ENCODE measurements around the gene ULK1. TPM values are rescaled to one million over a fixed set of nuclear protein-coding genes. Genes with fewer than 3 reads are reported as not detected.

ULK1 gene
- total and polyA plus RNA-seq, 4 experiments from 2014 or later: 0.08 to 55.7 (median 23.8) TPM

- peaks cover 9% of the 10 kb centered on the region for H3K4me1 ChIP-seq (ENCODE audit: insufficient read depth, low read length)
- DNase-seq: peak in 1 of 5 donors; percentile 32
- intact Hi-C loops (cut with micrococcal nuclease): no loop called here
- H3K9me3 Mint-ChIP-seq: peaks cover 0 to 1% (median 0%) of the 10 kb centered on the region in 8 donors
- H3K4me3 Mint-ChIP-seq: peak overlapping the region; percentile 84 to 93 (median 89)
- no peaks in the 10 kb centered on the region for H3K27me3 ChIP-seq (ENCODE audit: insufficient read depth, low read length)
- H3K36me3 Mint-ChIP-seq: peaks cover 0 to 7% of the 10 kb centered on the region in 2 donors
- no peaks in the 10 kb centered on the region for H3K9me3 ChIP-seq (ENCODE audit: control insufficient read depth in 1 of 2, low read length in 2 of 2)
- H3K27ac ChIP-seq (ENCODE audit: low read depth, low read length): peak overlapping the region; percentile 52
- ChIA-PET CTCF (ENCODE audit: partially characterized antibody) (no interaction called here), POLR2A (ENCODE audit: partially characterized antibody) (interaction anchor here (1.1 to 3.7 kb wide), 4 partner anchors 11 to 54 kb away, joined by 3 to 28 read pairs (median 4); partner anchors contain the start of genes EP400 and PUS1)
- peak overlapping the region; percentile 62 to 69 for H3K4me3 ChIP-seq (ENCODE audit: low read length in 2 of 2)
- peaks cover 6 to 41% (median 20%) of the 10 kb centered on the region in 4 donors for H3K4me1 Mint-ChIP-seq
- no peaks in the 10 kb centered on the region for H3K27me3 Mint-ChIP-seq
- H3K27ac Mint-ChIP-seq: peak overlapping the region; percentile 76 to 94 (median 86)
- H3K36me3 ChIP-seq (ENCODE audit: insufficient read depth, low read length): no peaks in the 10 kb centered on the region
Measured at GRCh38 chr12:131895640-131896079, 1.2 kb downstream of the ULK1 start.

- H3K27ac Mint-ChIP-seq: peak overlapping the region in 5 of 7 donors; percentile 12 to 94 (median 85)
- no peaks in the 10 kb centered on the region for H3K36me3 ChIP-seq (ENCODE audit: insufficient read depth, low read length)
- H3K4me1 ChIP-seq (ENCODE audit: insufficient read depth, low read length): peaks cover 9% of the 10 kb centered on the region
- intact Hi-C loops (cut with micrococcal nuclease): no loop called here
- peaks cover 6 to 41% (median 20%) of the 10 kb centered on the region in 4 donors for H3K4me1 Mint-ChIP-seq
- peaks cover 0 to 1% (median 0%) of the 10 kb centered on the region in 8 donors for H3K9me3 Mint-ChIP-seq
- peak; percentile 54 to 69 (median 64) for DNase-seq
- H3K9me3 ChIP-seq (ENCODE audit: control insufficient read depth in 1 of 2, low read length in 2 of 2): no peaks in the 10 kb centered on the region
- no peaks in the 10 kb centered on the region for H3K27me3 ChIP-seq (ENCODE audit: insufficient read depth, low read length)
- peak overlapping the region; percentile 23 to 62 for H3K4me3 ChIP-seq (ENCODE audit: low read length in 2 of 2)
- CTCF ChIA-PET (ENCODE audit: partially characterized antibody): interaction anchor here (1.1 kb wide), 1 partner anchor 46 kb away, joined by 3 read pairs; no protein-coding TSS in a partner anchor
- POLR2A ChIA-PET (ENCODE audit: partially characterized antibody): interaction anchor here (1.1 to 3.7 kb wide), 4 partner anchors 11 to 53 kb away, joined by 3 to 28 read pairs (median 4); partner anchors contain the start of genes EP400 and PUS1
- peak overlapping the region; percentile 38 to 93 (median 88) for H3K4me3 Mint-ChIP-seq
- H3K27ac ChIP-seq (ENCODE audit: low read depth, low read length): peak overlapping the region; percentile 52
- peaks cover 0 to 7% of the 10 kb centered on the region in 2 donors for H3K36me3 Mint-ChIP-seq
- no peaks in the 10 kb centered on the region for H3K27me3 Mint-ChIP-seq
Measured at GRCh38 chr12:131896080-131896810, 1.8 kb downstream of the ULK1 start.

GRCh38 chr12:131896811-131897270 is 2.4 kb downstream of the ULK1 start:
- Mint-ChIP-seq H3K27me3 (no peaks in the 10 kb centered on the region), H3K36me3 (peaks cover 0 to 7% of the 10 kb centered on the region in 2 donors), H3K4me1 (peaks cover 6 to 41% (median 20%) of the 10 kb centered on the region in 4 donors), H3K4me3 (peak overlapping the region; percentile 38 to 93 (median 80)), H3K9me3 (peaks cover 0 to 1% (median 0%) of the 10 kb centered on the region in 8 donors), H3K27ac (peak overlapping the region in 3 of 7 donors; percentile 30 to 84 (median 50))
- Histone ChIP-seq H3K36me3 (ENCODE audit: insufficient read depth, low read length) (no peaks in the 10 kb centered on the region), H3K9me3 (ENCODE audit: control insufficient read depth in 1 of 2, low read length in 2 of 2) (no peaks in the 10 kb centered on the region), H3K27me3 (ENCODE audit: insufficient read depth, low read length) (no peaks in the 10 kb centered on the region), H3K4me3 (ENCODE audit: low read length in 2 of 2) (peak overlapping the region in 1 of 2 donors; percentile 62), H3K4me1 (ENCODE audit: insufficient read depth, low read length) (peaks cover 9% of the 10 kb centered on the region), H3K27ac (ENCODE audit: low read depth, low read length) (peak overlapping the region; percentile 52)
- ChIA-PET POLR2A (ENCODE audit: partially characterized antibody) (interaction anchor here (1.1 to 3.7 kb wide), 4 partner anchors 10 to 53 kb away, joined by 3 to 28 read pairs (median 4); partner anchors contain the start of genes EP400 and PUS1), CTCF (ENCODE audit: partially characterized antibody) (interaction anchor here (1.1 kb wide), 1 partner anchor 47 kb away, joined by 3 read pairs; no protein-coding TSS in a partner anchor)
- DNase-seq: no peak
- intact Hi-C loops (cut with micrococcal nuclease): no loop called here

- ChIA-PET POLR2A (ENCODE audit: partially characterized antibody) (interaction anchor here (3.7 kb wide), 1 partner anchor 32 kb away, joined by 28 read pairs; the partner anchor contains the start of gene PUS1), CTCF (ENCODE audit: partially characterized antibody) (interaction anchor here (1.1 kb wide), 1 partner anchor 47 kb away, joined by 3 read pairs; no protein-coding TSS in a partner anchor)
- Histone ChIP-seq H3K4me3 (ENCODE audit: low read length in 2 of 2) (no peak overlapping the region), H3K36me3 (ENCODE audit: insufficient read depth, low read length) (no peaks in the 10 kb centered on the region), H3K27me3 (ENCODE audit: insufficient read depth, low read length) (no peaks in the 10 kb centered on the region), H3K9me3 (ENCODE audit: control insufficient read depth in 1 of 2, low read length in 2 of 2) (no peaks in the 10 kb centered on the region), H3K27ac (ENCODE audit: low read depth, low read length) (no peak overlapping the region), H3K4me1 (ENCODE audit: insufficient read depth, low read length) (peaks cover 9% of the 10 kb centered on the region)
- DNase-seq: no peak
- H3K27ac Mint-ChIP-seq: peak overlapping the region in 2 of 7 donors; percentile 30 to 55
- peaks cover 0 to 1% (median 0%) of the 10 kb centered on the region in 8 donors for H3K9me3 Mint-ChIP-seq
- H3K4me3 Mint-ChIP-seq: peak overlapping the region; percentile 21 to 93 (median 46)
- intact Hi-C loops (cut with micrococcal nuclease): no loop called here
- H3K36me3 Mint-ChIP-seq: peaks cover 0 to 7% of the 10 kb centered on the region in 2 donors
- H3K4me1 Mint-ChIP-seq: peaks cover 6 to 44% (median 20%) of the 10 kb centered on the region in 4 donors
- H3K27me3 Mint-ChIP-seq: no peaks in the 10 kb centered on the region
Measured at GRCh38 chr12:131897276-131897675, 2.9 kb downstream of the ULK1 start.

- CTCF ChIA-PET (ENCODE audit: partially characterized antibody): no interaction called here
- Mint-ChIP-seq H3K36me3 (peaks cover 0 to 7% of the 10 kb centered on the region in 2 donors), H3K27ac (peak overlapping the region in 3 of 7 donors; percentile 55 to 63 (median 55)), H3K9me3 (no peaks in the 10 kb centered on the region), H3K27me3 (no peaks in the 10 kb centered on the region), H3K4me3 (peak overlapping the region in 7 of 8 donors; percentile 4 to 62 (median 32)), H3K4me1 (peaks cover 6 to 47% (median 20%) of the 10 kb centered on the region in 4 donors)
- Histone ChIP-seq H3K27me3 (ENCODE audit: insufficient read depth, low read length) (no peaks in the 10 kb centered on the region), H3K36me3 (ENCODE audit: insufficient read depth, low read length) (no peaks in the 10 kb centered on the region), H3K27ac (ENCODE audit: low read depth, low read length) (no peak overlapping the region), H3K4me1 (ENCODE audit: insufficient read depth, low read length) (peaks cover 9% of the 10 kb centered on the region), H3K9me3 (ENCODE audit: control insufficient read depth in 1 of 2, low read length in 2 of 2) (no peaks in the 10 kb centered on the region), H3K4me3 (ENCODE audit: low read length in 2 of 2) (no peak overlapping the region)
- intact Hi-C loops (cut with micrococcal nuclease): no loop called here
- POLR2A ChIA-PET (ENCODE audit: partially characterized antibody): interaction anchor here (3.7 kb wide), 1 partner anchor 31 kb away, joined by 28 read pairs; the partner anchor contains the start of gene PUS1
- no peak for DNase-seq
Measured at GRCh38 chr12:131897875-131898274, 3.5 kb downstream of the ULK1 start.

- Mint-ChIP-seq H3K9me3 (no peaks in the 10 kb centered on the region), H3K36me3 (peaks cover 0 to 6% of the 10 kb centered on the region in 2 donors), H3K27ac (no peak overlapping the region), H3K4me3 (peak overlapping the region in 1 of 8 donors; percentile 53), H3K4me1 (peaks cover 8 to 42% (median 26%) of the 10 kb centered on the region in 4 donors), H3K27me3 (no peaks in the 10 kb centered on the region)
- intact Hi-C loops (cut with micrococcal nuclease): no loop called here
- POLR2A ChIA-PET (ENCODE audit: partially characterized antibody): interaction anchor here (1.1 kb wide), 1 partner anchor 29 kb away, joined by 3 read pairs; no protein-coding TSS in a partner anchor
- H3K4me1 ChIP-seq (ENCODE audit: insufficient read depth, low read length): peaks cover 20% of the 10 kb centered on the region
- no peaks in the 10 kb centered on the region for H3K9me3 ChIP-seq (ENCODE audit: control insufficient read depth in 1 of 2, low read length in 2 of 2)
- H3K27ac ChIP-seq (ENCODE audit: low read depth, low read length): no peak overlapping the region
- no peaks in the 10 kb centered on the region for H3K27me3 ChIP-seq (ENCODE audit: insufficient read depth, low read length)
- DNase-seq: no peak
- no peak overlapping the region for H3K4me3 ChIP-seq (ENCODE audit: low read length in 2 of 2)
- no peaks in the 10 kb centered on the region for H3K36me3 ChIP-seq (ENCODE audit: insufficient read depth, low read length)
- CTCF ChIA-PET (ENCODE audit: partially characterized antibody): no interaction called here
Measured at GRCh38 chr12:131900397-131900796, 6.0 kb downstream of the ULK1 start.
